ENCODE data around the gene CHST8.

CHST8 gene

GRCh38 chr19:33703438-33703750, 81.6 kb downstream of the CHST8 start:
- TF ChIP-seq CTCF (IDR thresholded peaks at IDR 0.05; ENCODE audit: low read depth, low read length): no peak
- Histone ChIP-seq H3K27me3 (no peaks in the 10 kb centered on the region), H3K36me3 (no peaks in the 10 kb centered on the region), H3K9me3 (no peaks in the 10 kb centered on the region), H3K4me3 (ENCODE audit: low read depth, low read length) (no peak overlapping the region), H3K4me1 (peaks cover 11% of the 10 kb centered on the region)
- no peak for DNase-seq

- Histone ChIP-seq H3K4me1 (peaks cover 11% of the 10 kb centered on the region), H3K27me3 (no peaks in the 10 kb centered on the region), H3K4me3 (ENCODE audit: low read depth, low read length) (no peak overlapping the region), H3K36me3 (no peaks in the 10 kb centered on the region), H3K9me3 (no peaks in the 10 kb centered on the region)
- no peak for TF ChIP-seq CTCF (IDR thresholded peaks at IDR 0.05; ENCODE audit: low read depth, low read length)
- no peak for DNase-seq
These were observed 82.1 kb downstream of the CHST8 start for GRCh38 chr19:33703821-33704220.

GRCh38 chr19:33704271-33704670, 82.5 kb downstream of the CHST8 start:
- no peaks in the 10 kb centered on the region for H3K36me3 ChIP-seq
- H3K9me3 ChIP-seq: no peaks in the 10 kb centered on the region
- no peak overlapping the region for H3K4me3 ChIP-seq (ENCODE audit: low read depth, low read length)
- no peak for DNase-seq
- no peak for TF ChIP-seq CTCF (IDR thresholded peaks at IDR 0.05; ENCODE audit: low read depth, low read length)
- peaks cover 11% of the 10 kb centered on the region for H3K4me1 ChIP-seq
- H3K27me3 ChIP-seq: no peaks in the 10 kb centered on the region

- DNase-seq: no peak
- H3K4me3 ChIP-seq (ENCODE audit: low read depth, low read length): no peak overlapping the region
- peak; percentile 44 for TF ChIP-seq CTCF (IDR thresholded peaks at IDR 0.05; ENCODE audit: low read depth, low read length)
- no peaks in the 10 kb centered on the region for H3K36me3 ChIP-seq
- no peaks in the 10 kb centered on the region for H3K27me3 ChIP-seq
- H3K4me1 ChIP-seq: peaks cover 10% of the 10 kb centered on the region
- no peaks in the 10 kb centered on the region for H3K9me3 ChIP-seq
These were observed 83.5 kb downstream of the CHST8 start for GRCh38 chr19:33705090-33705847.

- Histone ChIP-seq H3K4me3 (ENCODE audit: low read depth, low read length) (no peak overlapping the region), H3K4me1 (peaks cover 5% of the 10 kb centered on the region), H3K9me3 (no peaks in the 10 kb centered on the region), H3K36me3 (no peaks in the 10 kb centered on the region), H3K27me3 (no peaks in the 10 kb centered on the region)
- no peak for TF ChIP-seq CTCF (IDR thresholded peaks at IDR 0.05; ENCODE audit: low read depth, low read length)
- no peak for DNase-seq
These were observed 84.1 kb downstream of the CHST8 start for GRCh38 chr19:33705860-33706259.

GRCh38 chr19:33706631-33707030, 84.9 kb downstream of the CHST8 start:
- H3K4me3 ChIP-seq (ENCODE audit: low read depth, low read length): no peak overlapping the region
- H3K36me3 ChIP-seq: no peaks in the 10 kb centered on the region
- DNase-seq: no peak
- no peaks in the 10 kb centered on the region for H3K27me3 ChIP-seq
- no peaks in the 10 kb centered on the region; the same call in none of the 2 replicates for H3K4me1 ChIP-seq
- H3K9me3 ChIP-seq: no peaks in the 10 kb centered on the region
- TF ChIP-seq CTCF (IDR thresholded peaks at IDR 0.05; ENCODE audit: low read depth, low read length): no peak
